ENCODE results near the gene PAPLN.

The PAPLN gene

DNA sequence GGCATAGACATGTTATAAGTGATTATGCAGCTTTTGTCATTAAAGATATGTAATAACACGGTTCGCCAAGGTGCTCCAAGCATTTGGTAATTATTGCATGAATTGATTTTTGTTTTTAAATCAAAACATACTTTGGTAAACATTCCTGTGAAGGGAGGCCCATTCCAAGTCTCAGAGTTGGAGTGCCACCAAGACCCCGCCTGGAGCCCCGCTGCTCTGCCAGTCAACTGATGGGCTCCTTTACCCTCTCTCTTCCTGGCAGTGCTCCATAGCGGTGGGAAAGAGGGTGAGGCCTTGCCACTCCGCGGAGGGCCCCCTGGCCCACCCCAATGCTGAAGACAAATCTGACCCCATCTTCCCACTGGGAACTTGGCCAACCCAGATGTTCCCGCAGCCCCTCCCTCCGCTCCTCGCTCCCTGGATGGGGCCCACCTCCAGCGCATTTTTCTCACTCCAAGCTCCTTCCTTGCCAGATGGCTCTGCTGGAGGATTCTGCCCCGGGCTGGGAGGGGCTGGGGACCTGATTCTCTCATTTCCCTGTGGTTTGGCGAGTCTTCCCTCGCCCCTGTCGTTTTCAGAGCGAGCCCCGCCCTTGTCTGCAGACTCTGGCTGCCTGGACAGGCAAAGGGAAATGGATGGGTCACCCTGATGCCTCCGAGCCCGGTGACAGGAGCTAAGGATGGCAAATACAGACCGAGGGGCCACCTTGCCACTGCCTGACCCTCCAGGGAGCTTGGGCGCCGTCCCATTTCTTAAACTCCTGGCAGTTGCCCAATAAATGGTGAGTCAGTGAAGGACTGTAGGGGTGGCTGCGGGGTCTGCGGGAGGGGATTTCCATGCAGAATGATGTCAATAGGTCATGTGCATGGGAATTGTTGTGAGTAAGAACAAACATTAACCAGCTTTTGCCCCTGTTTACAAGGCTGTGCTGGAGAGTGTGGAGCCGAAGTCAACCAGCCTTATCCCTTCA, 9.2 kb upstream of the PAPLN start:
- Histone ChIP-seq H3K9me2 (ENCODE audit: low read depth, low read length) (no peaks in the 10 kb centered on the region), H3K36me3 (ENCODE audit: insufficient read depth, low read length) (no peaks in the 10 kb centered on the region), H3K4me3 (ENCODE audit: low read depth, low read length, poor library complexity, severe bottlenecking) (no peak overlapping the region), H3K9ac (ENCODE audit: low read length) (no peak overlapping the region), H3K4me2 (ENCODE audit: low read length) (no peak overlapping the region), H3K27me3 (ENCODE audit: insufficient read depth, low read length) (no peaks in the 10 kb centered on the region), H2AFZ (ENCODE audit: low read length) (no peak overlapping the region), H3K27ac (ENCODE audit: low read depth, low read length, poor library complexity, severe bottlenecking) (no peak overlapping the region), H3F3A (ENCODE audit: insufficient read depth, low read length) (no peaks in the 10 kb centered on the region), H4K20me1 (ENCODE audit: insufficient read depth, low read length) (no peaks in the 10 kb centered on the region), H3K4me1 (ENCODE audit: insufficient read depth, low read length, severe bottlenecking) (peaks cover 21% of the 10 kb centered on the region), H3K79me2 (ENCODE audit: insufficient read depth, low read length) (no peaks in the 10 kb centered on the region), H3K9me3 (ENCODE audit: low read length) (no peaks in the 10 kb centered on the region)
- no peak for TF ChIP-seq CTCF (IDR thresholded peaks at IDR 0.05; ENCODE audit: low read length)
- no peak for TF ChIP-seq EZH2 (IDR thresholded peaks at IDR 0.05; ENCODE audit: borderline replicate concordance, low read length)

DNA sequence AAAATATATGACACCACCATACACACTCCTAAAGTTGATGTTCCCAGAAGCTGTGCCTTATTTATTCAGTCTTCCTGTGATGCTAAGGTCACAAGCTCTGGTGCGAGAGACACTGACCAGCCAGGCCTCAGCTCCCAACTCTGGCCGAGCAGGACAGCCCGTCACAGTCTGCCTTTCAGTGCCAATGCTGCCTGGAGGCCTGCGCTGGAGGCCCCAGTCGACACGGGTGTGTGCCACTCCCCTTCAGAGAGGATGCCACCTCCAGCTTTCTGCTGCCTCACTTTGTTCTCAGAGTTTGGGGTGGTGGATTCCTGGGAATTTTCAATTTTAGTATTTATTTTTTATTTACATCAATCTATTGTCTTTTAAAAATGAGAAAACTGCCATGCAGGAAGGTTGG, 7.3 kb upstream of the PAPLN start:
- Histone ChIP-seq H4K20me1 (ENCODE audit: insufficient read depth, low read length) (no peaks in the 10 kb centered on the region), H3K9ac (ENCODE audit: low read length) (no peak overlapping the region), H3K4me3 (ENCODE audit: low read depth, low read length, poor library complexity, severe bottlenecking) (no peak overlapping the region), H3K4me1 (ENCODE audit: insufficient read depth, low read length, severe bottlenecking) (peaks cover 2% of the 10 kb centered on the region), H3K9me2 (ENCODE audit: low read depth, low read length) (no peaks in the 10 kb centered on the region), H3K9me3 (ENCODE audit: low read length) (no peaks in the 10 kb centered on the region), H3K79me2 (ENCODE audit: insufficient read depth, low read length) (no peaks in the 10 kb centered on the region), H3F3A (ENCODE audit: insufficient read depth, low read length) (no peaks in the 10 kb centered on the region), H2AFZ (ENCODE audit: low read length) (no peak overlapping the region), H3K27me3 (ENCODE audit: insufficient read depth, low read length) (peaks cover 3% of the 10 kb centered on the region; the same call in 1 of the 2 replicates), H3K4me2 (ENCODE audit: low read length) (no peak overlapping the region), H3K27ac (ENCODE audit: low read depth, low read length, poor library complexity, severe bottlenecking) (no peak overlapping the region), H3K36me3 (ENCODE audit: insufficient read depth, low read length) (no peaks in the 10 kb centered on the region)
- TF ChIP-seq CTCF (IDR thresholded peaks at IDR 0.05; ENCODE audit: low read length): no peak
- TF ChIP-seq EZH2 (IDR thresholded peaks at IDR 0.05; ENCODE audit: borderline replicate concordance, low read length): no peak

- H4K20me1 ChIP-seq (ENCODE audit: insufficient read depth, low read length): no peaks in the 10 kb centered on the region
- H3K27me3 ChIP-seq (ENCODE audit: insufficient read depth, low read length): peaks cover 3% of the 10 kb centered on the region; the same call in 1 of the 2 replicates
- H3K4me2 ChIP-seq (ENCODE audit: low read length): no peak overlapping the region
- H3K9me3 ChIP-seq (ENCODE audit: low read length): no peaks in the 10 kb centered on the region
- peaks cover 2% of the 10 kb centered on the region for H3K4me1 ChIP-seq (ENCODE audit: insufficient read depth, low read length, severe bottlenecking)
- no peak overlapping the region for H3K4me3 ChIP-seq (ENCODE audit: low read depth, low read length, poor library complexity, severe bottlenecking)
- TF ChIP-seq CTCF (IDR thresholded peaks at IDR 0.05; ENCODE audit: low read length) (peak; percentile 62), EZH2 (IDR thresholded peaks at IDR 0.05; ENCODE audit: borderline replicate concordance, low read length) (no peak)
- no peak overlapping the region for H3K9ac ChIP-seq (ENCODE audit: low read length)
- H3K9me2 ChIP-seq (ENCODE audit: low read depth, low read length): no peaks in the 10 kb centered on the region
- H2AFZ ChIP-seq (ENCODE audit: low read length): no peak overlapping the region
- H3F3A ChIP-seq (ENCODE audit: insufficient read depth, low read length): no peaks in the 10 kb centered on the region
- no peak overlapping the region for H3K27ac ChIP-seq (ENCODE audit: low read depth, low read length, poor library complexity, severe bottlenecking)
- H3K36me3 ChIP-seq (ENCODE audit: insufficient read depth, low read length): no peaks in the 10 kb centered on the region
- H3K79me2 ChIP-seq (ENCODE audit: insufficient read depth, low read length): no peaks in the 10 kb centered on the region
These were observed 5.1 kb upstream of the PAPLN start for GRCh38 chr14:73231981-73232851.
